Stimulated activated CD8-positive, alpha-beta memory T cell treated with anti-CD3 and anti-CD28 coated beads, Interleukin-7, amount 100 ng/mL, for 24 hours (primary cell): ENCODE results near the gene SKI.

ENCODE experiments used
- DNase-seq: peaks from one replicate; pipeline ENCODE4 v3.0.0-alpha.2; 2020; ENCODE audit warnings: low read depth

Gene SKI

DNA sequence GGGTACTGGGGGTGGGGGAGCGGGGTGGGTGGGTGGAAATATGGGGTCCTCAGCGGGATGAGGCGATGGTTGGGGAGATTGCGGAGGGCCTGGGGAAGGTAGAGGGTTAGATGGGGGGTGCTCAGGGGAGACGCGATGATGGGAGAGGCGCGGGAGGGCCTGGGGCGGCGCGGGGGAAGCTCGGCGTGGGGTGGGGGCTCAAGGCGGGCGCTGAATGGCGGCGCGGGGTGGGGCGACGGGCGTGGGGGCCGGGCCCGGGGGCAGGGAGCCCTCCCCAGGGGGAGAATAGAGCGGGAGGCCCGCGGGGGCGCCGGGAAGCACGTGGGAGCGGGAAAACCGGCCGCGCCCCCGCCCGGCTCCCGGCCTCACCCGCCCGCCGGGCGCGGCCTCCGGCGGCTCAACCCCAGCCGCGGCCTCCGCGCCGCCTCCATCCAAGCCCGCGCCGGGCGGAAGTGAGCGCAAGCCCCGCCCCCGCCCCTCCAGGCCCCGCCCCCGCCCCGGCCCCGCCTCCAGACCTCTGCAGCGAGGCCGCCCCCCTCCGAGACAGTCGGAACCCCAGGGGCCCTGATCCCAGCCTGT is 33.7 kb upstream of the SKI start, which contains the start of gene FAAP20:
Gene FAAP20, minus strand, starts transcription at position 454 of the 579 bp plus-strand sequence. Its CDS starts 23 bp downstream, at position 431.
- peak; percentile 37 for DNase-seq

DNA sequence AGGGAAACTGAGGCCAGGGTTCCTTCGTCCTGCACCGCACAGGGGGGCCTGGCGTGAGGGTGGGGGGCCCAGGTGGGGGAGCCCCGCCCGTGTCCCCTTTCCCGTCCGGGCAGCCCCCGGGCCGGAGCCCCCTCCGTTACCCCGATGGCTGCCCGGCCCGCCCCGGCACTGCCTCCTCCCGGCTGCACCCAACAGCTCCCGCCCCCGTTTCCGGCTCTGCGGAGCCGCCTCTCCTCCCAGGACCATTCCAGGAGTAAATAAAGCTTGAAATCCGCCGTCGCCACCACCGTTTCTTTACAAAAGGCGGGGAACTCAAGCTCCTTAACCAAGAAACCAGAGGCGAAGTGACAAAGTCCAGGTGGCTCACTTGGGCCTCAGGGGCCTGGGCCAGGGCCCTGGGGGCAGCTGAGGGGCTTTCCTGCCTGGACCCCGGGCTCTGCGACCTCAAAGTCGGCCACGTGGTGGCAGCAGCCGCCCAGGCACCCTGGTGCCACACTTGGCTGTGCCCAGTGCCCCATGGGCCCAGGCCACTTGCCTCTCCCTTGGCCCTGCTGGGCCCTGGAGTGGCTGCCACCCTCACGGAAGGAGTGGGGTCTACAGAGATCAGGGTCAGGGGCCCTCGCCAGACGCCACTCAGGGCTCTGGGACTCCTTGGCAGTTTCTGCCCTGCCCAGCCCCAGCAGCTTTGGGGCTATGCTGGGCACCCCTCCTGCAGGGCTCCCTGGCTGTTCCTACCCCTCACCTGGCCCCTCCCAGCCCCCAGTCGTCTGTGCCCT is 33.0 kb upstream of the SKI start:
- peak; percentile 65 for DNase-seq

DNA sequence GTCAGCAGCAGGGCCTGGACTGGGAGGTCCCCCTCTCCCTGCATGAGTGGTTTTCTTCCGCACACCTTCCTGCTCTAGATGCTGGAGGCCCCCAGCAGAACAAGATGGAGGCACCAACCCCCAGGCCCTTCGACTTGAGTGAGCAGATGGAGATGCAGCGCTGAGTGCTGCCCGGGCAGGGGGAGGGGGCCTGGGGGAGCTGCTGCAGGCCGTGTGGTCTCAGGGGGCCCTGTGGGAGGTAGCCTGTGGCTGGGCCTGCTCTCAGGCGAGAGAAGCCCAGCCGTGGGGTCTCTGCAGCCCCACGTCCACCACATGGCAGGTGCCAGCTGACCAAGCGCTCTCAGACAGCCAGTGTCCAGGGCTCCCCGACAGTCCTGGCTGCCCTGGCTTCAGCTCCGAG is 32.3 kb upstream of the SKI start:
- no peak for DNase-seq

GRCh38 chr1:2196901-2197638 is 31.0 kb upstream of the SKI start:
- no peak for DNase-seq

GRCh38 chr1:2197707-2198165 is 30.4 kb upstream of the SKI start:
- no peak for DNase-seq

- DNase-seq, result no peak
These were observed 29.5 kb upstream of the SKI start for GRCh38 chr1:2198571-2198970.

DNA sequence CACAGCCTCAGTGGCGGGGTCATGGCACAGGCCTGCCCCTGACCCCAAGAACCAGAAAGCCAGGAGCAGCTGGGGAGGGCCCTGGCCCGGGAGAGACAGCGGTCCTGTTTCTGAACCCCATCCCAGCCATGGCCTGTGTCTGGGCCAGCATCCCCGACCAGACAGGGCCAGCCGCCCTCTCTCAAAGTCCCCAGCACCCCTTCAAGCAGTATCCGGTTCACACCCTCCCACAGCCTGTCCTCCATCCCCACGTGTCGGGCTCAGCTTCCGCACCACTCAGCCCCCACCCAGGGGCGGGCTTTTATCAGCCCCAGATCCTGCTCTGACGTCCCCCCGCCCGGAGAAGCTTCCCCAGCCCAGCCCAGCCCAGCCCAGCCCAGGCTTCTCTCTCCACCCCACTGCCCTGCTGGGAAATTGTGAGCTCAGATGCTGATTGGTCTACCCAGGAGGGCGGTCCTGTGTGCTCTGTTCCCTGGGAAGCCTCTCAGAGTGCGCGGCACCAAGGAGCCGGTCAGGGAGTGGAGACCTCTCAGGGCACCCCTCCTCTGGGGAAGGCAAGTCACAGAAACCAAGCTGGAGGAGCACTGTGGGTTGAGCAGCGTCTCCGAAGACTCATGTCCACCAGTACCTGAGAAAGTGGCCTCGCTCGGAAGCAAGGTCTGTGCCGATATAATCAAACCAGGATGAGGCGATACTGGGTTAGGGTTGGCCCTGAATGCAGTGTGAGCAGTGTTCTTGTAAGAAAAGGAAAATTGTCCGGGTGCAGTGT is 28.9 kb upstream of the SKI start:
- DNase-seq, result peak; percentile 67

GRCh38 chr1:2200308-2200943 is 27.7 kb upstream of the SKI start:
- no peak for DNase-seq

DNA sequence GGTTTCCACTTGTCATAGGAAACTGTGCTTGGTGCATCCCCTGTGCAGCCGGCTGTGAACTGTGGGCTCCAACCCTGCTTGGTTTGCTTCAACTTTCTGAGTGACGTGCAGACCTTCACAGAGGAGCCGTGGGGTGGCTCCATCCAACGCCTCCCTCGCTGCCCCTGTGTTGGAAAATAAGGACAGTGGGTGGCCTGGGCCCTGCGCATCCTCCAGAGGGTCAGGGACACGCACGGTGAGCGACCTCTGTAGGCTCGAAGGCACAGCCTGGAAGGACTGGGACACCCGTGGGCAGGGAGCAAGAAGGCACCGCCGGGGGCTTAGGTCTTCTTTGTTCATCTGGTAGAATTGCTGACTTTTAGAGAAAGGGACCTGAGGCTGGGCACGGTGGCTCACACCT is 27.1 kb upstream of the SKI start:
- DNase-seq, result no peak

DNA sequence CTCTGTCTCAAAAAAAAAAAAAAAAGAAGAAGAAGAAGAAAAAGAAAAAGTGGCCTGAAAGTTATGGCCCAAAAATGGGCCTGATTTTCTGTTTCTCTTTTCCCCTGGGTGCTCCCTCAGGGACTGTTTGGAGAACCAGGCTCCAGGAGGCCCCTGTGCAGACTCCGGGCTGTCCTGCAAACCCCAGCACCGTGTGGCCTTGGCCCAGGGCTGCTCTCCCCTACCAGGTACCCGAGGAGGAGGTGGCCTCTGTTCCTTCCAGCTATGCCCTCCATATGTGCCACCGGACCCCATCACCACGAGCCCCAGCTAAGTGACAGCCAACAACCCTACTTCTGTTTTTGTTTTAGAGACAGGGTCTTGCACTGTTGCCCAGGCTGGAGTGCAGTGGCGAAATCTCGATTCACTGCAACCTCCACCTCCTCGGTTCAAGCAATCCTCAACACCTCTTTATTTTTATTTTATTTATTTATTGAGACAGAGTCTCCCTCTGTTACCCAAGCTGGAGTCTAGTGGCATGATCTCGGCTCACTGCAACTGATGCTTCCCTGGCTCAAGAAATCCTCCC is 26.0 kb upstream of the SKI start:
- DNase-seq, result no peak

- no peak for DNase-seq
These were observed 25.1 kb upstream of the SKI start for GRCh38 chr1:2202843-2203601.

DNA sequence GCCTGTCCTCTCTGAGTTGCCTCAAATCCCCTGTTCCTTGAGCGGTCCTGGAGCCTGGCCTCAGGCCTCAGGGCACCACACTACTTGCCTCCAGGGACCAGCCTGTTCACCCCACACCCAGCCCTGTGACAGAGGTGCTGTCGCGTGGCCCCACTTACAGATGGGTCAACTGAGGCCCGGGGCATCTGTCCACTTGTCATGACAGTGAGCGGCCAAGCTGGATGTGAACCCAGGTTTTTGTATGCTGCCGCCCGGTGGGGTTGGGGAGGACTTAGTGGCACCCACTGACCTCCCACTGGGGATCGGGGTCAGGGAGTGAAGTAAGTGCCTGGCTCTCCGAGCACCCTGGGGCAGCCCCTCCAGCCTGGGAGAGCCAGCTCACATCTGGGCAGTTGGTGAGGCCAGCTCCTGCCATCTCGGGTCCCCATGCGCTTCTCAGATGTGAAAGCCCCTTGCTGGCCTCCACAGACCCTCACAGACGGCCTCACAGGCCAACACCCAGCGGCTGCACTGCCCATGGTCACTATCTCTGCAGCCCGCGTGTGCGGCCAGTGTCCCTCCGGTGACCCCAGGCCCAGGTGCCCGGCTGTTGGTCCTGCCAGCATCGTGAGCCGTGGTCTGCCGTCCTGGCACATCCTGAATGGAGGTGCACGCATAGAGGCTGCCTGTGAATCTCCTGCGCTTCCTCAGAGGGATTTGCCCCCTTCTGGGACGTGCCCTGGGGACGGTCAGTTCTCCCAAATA is 24.3 kb upstream of the SKI start:
- no peak for DNase-seq

DNA sequence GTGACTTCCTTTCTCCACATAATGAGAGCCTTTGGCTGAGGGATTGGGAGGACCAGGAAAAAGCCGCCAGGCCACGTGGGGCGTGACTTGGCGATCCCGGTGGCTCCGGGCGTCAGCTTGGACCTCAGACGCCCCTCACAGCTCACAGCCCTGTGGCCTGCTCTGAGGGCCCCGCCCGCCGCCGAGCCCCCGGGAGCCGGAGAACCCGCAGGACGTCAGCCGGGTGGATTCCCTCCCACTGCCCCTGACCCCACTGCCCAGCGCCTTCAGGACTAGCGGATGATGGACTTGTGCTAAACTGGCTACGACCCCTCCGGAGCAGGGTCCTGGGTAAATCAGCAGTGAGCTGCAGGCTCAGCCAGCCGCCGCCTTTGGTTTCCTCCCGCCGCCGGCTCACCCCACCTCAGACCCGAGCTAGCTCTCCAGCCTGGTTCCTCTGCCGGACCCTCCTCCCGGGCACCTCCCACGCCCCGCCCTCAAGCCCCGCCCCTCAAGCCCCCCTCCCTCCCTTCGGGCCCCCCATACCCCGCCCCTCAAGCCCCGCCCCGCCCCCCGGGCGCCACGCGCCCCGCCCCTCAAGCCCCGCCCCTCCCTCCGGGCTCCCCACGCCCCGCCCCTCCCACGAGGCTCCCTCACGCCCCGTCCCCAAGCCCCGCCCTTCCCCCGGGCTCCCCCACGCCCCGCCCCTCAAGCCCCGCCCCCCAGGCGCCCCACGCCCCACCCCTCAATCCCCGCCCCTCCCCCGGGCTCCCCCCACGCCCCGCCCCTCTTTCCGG is 23.5 kb upstream of the SKI start:
- no peak for DNase-seq

DNA sequence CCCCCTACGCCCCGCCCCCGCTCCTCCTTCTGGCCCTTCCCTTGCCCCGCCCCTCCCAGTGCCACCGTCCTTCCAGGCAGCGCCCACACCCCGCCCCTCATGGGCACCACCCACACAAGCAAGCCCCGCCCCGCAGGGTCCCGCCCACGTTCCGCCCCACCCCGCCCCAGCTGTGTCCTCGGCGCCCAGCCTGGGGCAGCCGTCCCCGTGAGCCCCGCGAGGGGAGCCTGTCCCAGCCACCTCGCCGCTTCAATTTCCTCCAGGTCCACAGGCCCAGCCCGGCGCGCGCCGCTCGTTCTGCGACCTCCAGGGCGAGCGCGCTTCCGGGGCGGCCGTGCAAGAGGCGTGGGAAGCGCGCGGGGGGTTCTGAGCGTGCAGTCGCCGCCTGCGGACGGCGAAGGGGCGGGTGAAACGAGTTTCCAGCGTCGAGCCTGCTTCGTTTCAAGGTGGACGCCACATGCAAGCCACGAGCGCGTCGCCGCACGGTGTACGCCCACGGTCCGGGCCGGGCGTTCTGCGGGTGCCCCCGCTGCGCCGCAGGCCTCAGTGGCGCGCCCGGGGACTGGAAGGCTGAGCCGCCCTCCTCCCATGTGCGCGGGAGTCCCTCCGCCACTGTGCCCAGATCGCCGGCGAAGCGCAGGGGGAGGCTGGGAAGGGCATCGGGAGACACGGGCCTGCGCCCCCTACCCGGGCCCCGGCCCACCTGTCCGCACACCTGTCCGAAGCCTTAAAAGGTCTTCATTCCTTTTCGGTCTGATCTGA is 22.7 kb upstream of the SKI start:
- DNase-seq, result peak; percentile 87

GRCh38 chr1:2206813-2207487 is 21.2 kb upstream of the SKI start:
- no peak for DNase-seq

- no peak for DNase-seq
These were observed 19.5 kb upstream of the SKI start for GRCh38 chr1:2208309-2209239.
